Hematopoietic multipotent progenitor cell treated with erythropoietin and hydrocortisone succinate and interleukin-3 and kit ligand, for 15 days (in vitro differentiated cells): ENCODE data around the gene GNB1L.

ENCODE experiments used
- DNase-seq: peaks from one replicate; pipeline ENCODE4 v3.0.0-alpha.2; 2015; ENCODE audit warnings: low spot score

Gene GNB1L, protein sequence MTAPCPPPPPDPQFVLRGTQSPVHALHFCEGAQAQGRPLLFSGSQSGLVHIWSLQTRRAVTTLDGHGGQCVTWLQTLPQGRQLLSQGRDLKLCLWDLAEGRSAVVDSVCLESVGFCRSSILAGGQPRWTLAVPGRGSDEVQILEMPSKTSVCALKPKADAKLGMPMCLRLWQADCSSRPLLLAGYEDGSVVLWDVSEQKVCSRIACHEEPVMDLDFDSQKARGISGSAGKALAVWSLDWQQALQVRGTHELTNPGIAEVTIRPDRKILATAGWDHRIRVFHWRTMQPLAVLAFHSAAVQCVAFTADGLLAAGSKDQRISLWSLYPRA

DNA sequence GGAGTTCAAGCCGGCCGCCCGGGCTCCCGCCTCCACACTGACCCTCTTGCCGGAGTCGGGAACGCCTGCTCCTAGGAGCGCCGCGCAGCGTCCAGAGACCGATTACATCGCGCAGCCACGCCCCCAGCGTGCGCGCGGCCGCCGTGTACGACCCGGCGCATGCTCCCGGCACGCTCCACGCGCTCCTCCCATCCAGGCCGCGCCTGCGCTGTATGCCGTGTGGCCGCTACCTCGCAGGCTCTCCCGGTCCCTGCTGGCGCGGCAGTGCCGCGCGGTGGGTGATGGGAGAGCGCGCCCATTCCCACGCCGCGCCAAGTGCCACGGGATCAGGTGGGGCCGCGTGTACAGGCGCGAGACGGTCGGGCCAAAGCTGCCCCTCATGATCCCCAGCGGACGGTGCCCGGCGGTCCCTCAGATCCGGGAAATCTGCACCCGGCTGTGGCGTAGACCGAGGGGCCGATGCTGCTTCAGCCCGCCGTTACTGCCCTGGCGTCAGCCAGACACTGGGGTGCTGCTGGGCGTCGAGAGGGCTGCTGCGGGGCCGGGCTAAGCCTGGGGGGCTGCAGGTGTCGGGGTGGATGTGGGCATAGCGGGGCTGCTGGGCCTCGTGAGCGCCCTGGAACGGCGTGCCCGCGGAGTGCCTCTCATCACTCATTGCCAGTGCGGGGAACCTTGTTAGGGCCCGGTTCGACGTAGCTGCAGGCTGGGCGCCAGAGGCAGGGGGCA lies at the start of gene GNB1L, which contains the start of gene RTL10:
Gene GNB1L, minus strand, starts transcription at position 97 of the 726 bp plus-strand sequence. CDS start 33,519 bp downstream, outside the sequence.
Gene RTL10, minus strand, starts transcription at position 97 of the 726 bp plus-strand sequence. CDS start 2,613 bp downstream, outside the sequence.
- peak; percentile 96 for DNase-seq

DNA sequence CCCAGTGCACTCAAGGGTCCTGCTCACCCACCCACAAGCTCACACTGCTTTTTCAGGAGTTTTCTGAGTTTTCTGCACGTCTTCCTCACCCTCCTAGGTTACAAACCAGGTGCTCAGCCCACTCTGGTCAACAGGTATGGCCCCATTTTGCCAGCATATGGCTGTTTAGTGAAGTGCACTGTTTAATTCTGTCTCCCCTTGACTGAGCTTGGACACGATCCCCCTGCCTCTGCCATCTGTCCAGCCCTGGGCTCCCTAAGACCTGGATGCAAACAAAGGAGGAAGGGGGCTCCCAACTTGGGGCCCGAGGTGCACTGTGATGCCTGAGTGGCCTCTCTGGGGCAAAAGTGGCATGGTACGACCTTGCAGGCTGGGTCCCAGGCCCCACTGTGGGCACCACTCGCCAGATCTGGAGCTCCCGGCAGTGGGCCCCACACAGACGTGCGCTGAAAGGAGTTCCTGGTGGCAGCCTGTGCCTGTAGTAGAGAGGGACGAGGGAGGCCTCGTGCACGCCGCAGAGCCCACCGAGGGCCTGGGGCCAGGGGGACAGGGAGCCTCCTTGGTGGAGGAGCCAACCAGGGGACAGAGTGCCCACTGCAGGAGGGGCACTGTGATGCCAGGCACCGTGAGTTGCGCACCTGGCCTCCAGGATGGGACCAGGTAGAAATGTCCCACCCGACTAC lies 49.6 kb upstream of the GNB1L start:
- no peak for DNase-seq

DNA sequence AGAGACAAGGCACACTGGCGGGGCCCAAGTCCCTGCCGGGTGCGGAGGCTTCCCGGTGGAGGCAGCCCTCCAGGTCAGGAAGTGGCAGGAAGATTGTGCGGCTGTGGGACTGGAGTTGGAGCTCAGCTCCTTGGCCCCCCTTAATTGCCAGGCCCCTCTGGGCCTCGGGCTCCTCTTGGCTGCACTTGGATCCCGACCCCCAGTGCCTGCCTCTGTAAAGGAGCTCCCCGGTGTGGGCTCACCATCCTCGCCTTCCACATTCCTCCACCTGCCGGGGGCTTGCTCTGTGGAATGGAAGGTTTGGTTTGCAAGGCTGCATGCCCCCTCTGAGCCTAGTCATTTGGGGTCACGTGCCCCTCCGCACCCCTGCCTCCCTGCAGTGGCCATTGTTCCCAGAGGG lies 48.8 kb upstream of the GNB1L start:
- DNase-seq, result no peak

DNA sequence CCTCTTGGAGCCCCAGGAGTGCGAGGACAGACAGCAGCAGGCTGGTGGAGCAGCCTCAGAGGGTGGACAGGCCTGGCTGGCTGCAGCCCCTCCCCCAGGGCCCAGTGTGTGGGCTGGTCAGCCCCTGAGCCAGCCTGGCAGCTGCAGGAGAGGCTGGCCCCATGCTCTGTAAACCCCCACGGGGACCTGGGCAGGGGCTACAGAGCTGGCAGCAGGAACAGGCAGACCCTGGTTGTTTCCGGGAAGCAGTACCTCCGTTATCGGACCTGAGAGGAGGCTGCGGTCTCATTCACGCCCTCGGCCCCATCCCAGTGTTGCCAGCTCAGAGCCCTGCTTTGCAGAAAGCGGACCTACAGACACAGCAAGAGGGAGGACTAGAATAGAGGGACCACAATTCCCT lies 48.4 kb upstream of the GNB1L start:
- DNase-seq, result no peak

DNA sequence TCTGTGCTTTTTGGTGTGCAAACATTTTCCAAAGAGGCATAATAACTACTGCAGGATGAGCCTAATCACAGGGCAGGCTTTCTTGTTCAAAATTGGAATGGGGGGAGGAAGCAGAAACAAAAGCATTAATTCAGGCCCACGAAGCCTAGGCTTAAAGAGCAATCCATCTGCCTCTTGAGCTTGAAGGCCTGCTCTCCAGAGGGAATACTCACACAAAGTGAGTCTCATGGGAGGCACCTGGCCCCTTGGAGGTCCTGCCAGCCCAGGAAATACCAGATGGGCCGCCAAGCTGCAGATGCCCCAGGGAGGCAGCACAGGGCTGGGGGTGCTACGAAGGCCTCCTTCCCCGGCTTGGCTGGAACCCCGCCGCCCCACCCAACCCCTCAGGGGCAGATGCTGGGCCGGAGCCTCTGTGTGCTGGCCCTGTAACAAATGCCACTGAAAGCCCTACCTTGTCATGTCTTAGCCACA lies 47.6 kb upstream of the GNB1L start:
- no peak for DNase-seq

DNA sequence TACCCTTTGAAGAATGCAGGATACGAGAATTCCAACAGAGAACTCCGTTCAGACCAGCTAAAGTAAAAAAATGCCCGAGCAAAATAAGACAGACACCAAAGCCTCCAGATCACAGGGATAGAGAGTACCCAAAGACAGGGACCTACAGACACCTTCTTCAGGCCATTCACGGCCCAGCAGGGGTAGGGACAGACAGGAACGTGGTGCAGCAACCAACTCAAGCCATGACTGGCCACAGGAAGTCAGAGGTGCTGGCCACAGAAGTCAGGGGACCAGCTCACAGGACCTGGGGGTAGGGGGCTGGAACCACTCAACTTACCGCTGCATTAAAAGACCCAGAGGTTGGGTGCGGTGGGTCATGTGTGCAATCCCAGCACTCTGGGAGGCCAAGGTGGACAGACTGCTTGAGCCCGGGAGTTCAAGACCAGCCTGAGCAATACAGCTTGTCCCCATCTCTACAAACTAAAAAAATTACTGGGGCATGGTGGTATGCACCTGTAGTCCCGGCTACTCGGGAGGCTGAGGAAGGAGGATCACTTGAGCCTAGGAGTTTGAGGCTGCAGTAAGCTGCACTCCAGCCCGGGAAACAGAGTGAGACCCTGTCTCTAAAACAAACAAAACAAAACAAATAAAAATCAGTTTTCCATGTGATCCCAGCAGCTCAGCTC lies 47.0 kb upstream of the GNB1L start:
- DNase-seq, result no peak

DNA sequence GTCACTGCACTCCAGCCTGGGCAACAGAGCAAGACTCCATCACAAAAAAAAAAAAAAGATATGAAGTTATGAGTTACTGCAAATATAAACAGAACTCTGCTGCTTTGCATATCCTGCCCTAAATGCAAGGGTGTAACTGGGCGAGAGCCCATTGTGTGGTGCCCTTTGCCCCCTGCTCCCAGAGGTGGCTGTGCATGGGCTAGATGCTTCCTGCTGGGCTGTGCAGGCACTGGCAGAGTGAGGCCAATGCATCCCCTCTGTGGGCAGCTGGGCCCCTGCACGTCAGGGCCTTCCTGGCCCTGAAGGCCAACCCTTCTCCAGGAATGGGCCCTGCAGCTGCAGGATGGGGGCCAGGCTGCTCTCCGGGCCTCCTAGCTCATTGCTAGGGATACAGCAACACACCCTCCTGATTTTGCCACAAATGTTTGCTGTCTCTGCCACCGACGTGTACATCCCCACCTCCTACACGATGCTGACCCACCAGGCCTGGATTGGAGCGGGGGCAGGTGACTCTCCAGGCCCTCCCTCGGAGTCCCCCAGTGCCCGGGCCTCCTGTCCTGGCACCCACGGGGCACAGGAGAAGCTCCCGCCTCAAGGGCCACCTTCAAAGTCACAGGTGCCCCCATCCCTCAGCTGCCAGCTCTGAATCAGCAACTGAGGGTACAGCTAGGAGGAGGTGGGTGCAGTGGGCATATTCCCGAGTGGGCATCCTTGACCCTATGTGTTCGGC lies 46.2 kb upstream of the GNB1L start:
- DNase-seq, result no peak

DNA sequence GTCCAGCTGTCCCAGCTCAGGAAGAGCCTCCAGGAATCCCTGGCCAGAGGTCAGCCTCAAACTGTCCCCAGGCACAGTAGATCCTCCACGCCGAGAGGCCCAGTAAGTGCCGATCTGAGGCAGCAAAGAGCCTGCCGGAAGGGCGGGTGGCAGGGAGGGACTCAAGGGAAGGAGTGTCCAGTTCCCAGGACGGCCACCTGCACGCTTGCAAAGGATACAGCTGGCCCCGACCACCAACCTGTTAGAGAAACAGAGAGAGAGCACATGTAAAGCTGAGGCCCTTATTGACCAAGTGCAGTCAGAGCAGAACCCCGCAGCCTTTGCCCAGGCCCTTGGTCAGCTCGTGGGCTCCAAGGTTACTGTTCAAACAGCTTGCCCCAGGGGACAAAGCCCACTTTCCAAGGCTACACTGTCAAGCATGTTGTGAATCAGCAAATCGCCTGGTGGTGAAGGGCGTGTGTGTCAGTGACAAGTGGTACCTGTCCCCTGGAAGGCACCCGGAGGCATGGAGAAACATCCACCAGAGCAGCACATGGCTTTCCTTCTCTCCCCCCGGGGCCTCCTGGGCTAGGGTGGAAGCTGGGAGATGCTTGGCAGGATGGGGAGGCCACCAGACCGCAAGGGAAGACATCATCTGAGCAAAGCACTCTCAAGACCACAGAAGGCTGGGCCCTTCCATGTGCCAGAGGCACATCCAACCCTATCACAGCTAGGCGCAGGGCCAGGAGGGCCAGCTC lies 44.3 kb upstream of the GNB1L start:
- no peak for DNase-seq

DNA sequence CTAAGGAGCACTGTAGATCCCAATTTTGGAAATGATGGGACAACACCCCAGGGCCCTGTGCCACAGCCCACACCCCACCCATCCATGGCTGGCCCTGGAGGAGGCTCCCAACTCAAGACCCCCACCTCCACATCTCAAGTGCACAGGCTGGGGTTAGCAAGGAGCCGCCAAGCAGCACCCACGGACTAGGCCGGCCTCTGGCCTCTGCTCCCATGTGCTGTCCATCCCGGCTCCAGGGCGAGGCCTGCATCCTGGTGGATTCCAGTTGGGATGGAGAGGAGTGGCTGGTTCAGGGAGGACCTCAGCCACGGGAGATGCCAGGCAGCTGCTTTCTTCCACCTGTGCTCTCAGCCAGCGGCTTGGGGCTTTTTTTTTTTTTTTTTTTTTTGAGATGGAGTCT lies 43.5 kb upstream of the GNB1L start:
- no peak for DNase-seq

DNA sequence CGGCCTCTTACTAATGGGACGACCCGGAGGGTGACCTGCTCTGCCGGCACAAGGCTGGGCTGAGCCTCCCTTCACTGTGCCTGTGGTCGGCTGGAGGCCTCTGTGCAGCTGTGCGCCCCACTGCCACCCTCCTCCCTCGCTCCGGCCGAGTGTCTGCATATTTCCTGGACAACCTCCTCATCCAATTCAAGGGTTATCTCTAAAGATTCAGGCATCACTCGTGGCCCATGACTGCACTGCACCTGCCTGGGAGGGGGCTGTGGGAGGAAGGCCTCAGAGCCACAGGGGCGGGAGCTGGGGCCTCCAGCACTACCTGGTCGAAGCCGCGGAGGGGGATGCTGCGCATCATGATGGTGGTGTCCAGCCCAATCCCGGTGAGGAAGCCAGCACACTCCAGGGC lies 43.1 kb upstream of the GNB1L start:
- no peak for DNase-seq

DNA sequence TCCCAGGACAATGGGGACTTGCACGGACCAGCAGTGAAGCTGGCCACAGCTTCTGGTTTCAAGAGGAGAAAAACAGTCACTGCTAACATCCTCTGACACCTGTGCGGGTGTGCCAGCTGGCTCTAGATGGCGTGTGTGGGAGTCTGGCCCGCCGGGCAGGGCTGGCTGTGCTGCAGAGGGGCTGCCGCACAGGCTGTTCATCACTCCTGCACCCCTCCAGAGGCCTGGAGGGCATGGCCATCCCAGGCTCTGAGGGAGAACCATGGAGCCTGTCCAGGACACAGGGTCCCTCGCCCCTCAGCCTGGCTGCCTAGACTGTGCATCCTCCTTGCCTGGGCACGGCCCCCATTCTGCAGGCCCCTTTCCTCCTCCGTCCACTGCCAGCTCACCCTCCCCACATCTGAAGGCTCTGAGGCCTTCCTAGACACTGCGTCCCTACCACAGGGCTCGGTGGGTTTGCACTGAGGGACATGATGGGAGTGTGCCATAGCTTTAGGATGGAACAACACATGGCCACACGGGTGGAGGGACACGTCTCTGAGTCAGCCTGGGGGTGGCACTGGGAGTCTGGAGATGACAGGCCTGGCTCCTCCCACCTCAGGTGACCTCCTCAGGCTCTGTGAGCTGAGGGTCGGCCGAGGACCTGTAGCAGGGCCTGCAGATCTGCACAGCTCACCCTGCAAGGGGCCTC lies 42.1 kb upstream of the GNB1L start:
- no peak for DNase-seq

DNA sequence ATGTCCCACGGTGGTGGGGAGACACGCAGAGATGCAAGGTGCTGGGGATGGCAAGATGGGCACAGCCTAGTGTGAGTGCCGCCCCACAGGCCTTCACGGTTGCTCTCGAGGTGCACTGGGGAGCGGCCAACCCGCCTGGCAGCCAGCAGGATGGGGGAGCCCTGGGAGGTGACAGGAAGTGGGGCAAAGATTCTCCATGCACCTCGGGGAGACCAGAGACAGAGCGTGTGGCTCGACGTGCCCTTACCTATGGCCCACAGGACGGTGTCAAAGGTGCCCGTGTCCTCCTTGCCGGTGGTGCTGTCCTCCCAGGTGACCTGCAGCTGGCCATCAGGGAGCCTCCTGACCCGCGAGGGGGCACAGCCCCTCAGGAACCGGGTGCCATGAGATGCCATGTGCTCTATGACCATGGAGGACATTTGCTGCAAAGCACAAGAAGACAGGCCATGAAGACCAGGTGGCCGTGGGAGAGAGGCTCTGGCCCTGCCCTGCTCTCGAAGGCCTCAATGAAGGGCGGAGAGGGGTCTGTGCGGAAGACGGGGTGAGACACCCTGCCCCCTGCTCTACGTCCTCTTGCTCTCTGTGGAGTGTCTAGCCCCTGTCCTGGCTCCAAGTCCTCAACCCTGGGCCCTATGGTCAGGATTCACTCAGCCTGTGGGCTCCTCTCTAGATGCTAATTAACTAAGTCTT lies 40.6 kb upstream of the GNB1L start:
- DNase-seq, result no peak

DNA sequence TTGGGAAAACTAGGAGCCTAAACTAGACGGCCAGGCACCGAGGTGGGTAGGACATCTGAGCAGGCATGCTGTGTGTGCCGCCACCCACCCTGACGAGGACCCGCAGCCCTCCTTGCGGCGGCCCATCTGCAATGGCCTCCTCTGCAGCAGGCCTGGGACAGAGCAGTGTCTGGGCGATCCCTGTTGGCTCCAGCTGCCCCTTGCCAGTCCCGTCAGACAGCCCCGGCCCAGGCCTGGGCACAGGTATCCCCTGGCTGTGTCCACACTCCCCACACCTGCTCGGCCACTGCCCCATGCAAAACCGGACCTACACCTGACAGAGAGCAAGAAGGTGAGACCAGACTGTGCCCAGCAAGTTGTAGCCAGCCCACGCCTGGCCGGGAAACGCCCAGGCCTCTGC lies 38.7 kb upstream of the GNB1L start:
- no peak for DNase-seq

DNA sequence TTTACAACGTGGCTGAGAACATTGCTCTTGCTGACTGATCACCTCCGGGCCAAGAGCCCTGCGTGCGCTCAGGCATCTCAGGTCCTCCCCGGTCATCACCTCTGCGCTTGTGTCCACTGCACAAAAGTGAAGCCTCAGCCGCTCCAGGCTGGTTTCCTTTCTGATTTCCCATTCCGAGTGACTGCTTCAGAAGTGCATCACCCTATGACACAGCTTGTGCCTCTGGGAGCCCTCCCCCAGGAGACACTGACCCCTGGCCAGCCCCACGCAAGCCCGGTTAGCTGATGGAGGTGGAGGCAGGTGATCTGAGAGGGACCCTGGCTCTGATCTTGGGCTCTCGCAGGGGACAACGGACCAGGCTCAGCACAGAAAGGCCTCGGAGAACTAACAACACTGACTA lies 38.3 kb upstream of the GNB1L start:
- no peak for DNase-seq

DNA sequence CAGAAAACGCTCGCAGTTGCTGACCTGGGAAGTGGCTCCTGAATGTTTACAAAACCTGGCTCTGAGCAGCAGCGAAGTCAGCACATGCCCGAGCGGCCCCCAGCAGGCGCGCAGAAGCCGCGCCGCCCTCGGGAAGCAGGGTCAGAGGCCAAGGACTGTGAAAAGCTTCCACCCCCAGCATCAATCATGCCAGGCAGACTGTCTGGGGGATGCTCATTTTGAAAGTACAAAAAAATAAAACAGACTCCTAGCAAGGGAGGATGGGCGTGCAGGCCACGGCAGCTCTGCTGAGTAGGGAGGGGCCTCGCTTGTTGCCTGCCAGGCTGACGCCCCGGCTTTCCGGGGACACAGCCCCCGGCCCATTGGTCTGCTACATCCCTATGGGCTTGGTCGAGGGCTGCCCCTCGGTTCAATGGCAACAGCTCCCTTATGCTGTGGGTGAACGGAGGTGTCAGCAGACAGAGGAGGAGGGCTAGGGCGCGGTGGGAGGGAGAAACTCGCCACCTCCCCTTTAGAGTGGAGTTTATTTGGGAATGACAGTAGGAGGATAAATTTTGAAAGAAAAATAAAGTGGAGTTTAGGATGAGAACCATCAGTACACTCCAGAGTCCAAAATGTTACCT lies 37.7 kb upstream of the GNB1L start:
- no peak for DNase-seq

DNA sequence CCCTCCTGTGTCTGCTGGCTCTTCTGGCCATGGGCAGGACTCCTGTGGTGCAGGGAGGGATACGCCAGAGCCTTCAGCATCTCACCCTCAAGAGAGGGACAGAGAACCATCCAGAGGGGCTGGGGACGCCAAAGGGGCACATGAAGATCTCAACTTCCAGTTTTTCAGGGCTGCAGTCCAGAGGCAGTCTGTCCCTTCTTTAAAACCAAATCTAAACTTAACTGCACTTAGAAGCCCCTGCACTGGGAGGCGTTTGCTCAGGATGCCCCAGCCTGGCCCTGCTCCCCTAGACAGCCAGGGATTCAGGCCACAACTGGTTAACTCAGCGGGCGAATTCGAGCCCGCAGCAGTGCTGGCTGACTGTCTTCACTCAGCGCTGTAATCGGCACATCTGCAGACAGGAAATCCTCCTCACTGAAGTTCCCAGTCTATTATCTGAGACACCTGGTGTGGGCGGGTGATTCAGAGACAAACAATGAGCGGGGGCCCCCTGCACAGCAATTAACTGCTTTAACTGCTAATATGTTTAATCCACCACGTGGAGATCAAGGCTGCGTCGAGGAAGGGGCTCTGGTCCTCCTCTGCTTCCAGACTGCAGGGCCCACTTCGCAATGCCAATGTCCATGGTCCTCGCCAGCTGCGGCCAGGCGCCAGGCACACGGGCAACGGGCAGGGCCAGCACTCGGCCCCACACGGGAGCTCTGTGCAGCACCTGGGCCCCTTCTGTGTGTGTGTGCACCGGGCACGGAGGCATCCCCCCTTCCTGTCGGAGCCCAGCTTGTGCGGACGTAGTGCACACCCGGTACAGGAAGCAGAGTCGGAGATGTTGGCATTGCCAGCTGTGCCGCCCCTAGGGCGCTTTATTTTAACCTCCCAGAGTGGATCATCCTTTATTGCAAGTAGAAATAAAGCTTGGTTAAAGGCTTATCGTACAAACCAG lies 36.9 kb upstream of the GNB1L start:
- DNase-seq, result no peak

DNA sequence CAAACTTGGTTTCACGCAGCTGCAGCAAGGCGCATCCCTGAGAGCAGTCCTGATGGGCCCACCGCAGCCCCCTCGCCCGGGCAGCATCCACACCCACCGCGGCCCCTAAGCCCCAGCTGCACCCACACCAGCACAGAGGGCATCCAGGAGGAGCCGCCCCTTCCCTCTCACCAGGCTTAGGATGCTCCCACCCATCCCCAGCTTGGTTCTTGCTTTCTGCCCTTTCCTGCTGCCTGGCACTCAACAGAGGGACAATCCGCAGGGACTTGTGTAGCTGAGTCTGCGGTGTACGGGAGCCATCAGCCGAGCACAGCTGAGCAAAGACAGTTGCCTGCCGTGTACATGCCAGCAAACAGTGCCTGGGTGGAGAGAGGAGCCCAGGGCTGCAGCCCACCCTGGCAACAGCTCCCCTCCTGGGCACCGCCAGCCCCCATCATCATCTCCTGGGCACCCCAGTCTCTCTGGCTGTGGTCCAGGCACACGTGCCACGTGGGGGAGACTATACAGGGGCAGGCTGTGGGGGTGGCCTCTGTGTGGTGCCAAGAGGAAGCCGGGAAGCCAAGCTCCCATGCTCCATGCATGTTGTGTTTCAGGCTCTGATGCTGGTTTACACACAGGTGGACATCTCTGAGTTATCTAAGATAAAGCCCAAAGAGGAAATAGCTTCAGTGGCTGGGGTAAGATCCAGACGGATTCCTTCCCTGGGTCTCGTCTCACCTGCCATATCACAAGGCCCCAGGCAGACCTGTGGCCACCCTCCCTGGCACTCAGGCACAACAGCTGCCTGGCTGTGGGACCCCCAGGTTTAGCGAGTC lies 36.0 kb upstream of the GNB1L start:
- DNase-seq, result no peak
